GM21576 (cell line): ENCODE data around the gene LACTBL1.
"Not testable (repeated sequence)": the region's sequence is repeated elsewhere in the genome, so short reads cannot be mapped to it uniquely, and the experiment has no call there.

Experiments
- ATAC-seq: cut with Tn5 transposase; IDR thresholded peaks from one replicate; pipeline ENCODE4 v1.9.1; 2021; ENCODE audit warnings: mild to moderate bottlenecking, moderate library complexity; ENCODE audit not compliant: unreplicated experiment

LACTBL1 gene

DNA sequence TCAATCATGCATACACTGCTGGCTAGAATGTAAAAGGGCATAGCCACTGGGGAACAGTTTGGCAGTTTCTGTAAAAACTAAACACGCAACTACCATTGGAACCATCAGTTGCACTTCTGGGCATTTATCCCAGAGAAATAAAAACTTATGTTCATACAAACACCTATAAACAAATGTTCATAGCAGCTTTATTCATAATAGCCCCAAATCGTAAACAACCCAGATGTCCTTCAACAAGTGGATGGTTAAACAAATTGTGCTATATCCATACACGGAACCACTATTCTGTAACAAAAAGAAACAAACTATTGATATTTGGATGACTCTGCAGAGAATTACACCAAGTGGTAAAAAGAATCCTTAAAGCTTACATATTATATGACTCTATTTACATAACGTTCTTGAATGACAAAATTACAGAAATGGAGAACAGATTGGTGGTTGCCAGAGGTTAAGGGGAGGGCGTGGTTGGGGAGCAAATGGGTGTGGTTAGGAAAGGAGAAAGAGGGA lies 22.8 kb downstream of the LACTBL1 start:
- no peak for ATAC-seq

- not testable (repeated sequence) for ATAC-seq
These were observed 27.5 kb downstream of the LACTBL1 start for GRCh38 chr1:22945171-22945570.

GRCh38 chr1:22944346-22945055 lies 28.2 kb downstream of the LACTBL1 start:
- ATAC-seq = no peak

GRCh38 chr1:22941257-22941656 lies 31.4 kb downstream of the LACTBL1 start:
- ATAC-seq = no peak

GRCh38 chr1:22936681-22937080 lies 36.0 kb downstream of the LACTBL1 start:
- no peak for ATAC-seq

- no peak for ATAC-seq
These were observed 37.2 kb downstream of the LACTBL1 start for GRCh38 chr1:22935433-22935832.

- ATAC-seq = no peak
These were observed 39.7 kb downstream of the LACTBL1 start for GRCh38 chr1:22932803-22933470.

GRCh38 chr1:22930240-22930912 lies 42.3 kb downstream of the LACTBL1 start:
- no peak for ATAC-seq

DNA sequence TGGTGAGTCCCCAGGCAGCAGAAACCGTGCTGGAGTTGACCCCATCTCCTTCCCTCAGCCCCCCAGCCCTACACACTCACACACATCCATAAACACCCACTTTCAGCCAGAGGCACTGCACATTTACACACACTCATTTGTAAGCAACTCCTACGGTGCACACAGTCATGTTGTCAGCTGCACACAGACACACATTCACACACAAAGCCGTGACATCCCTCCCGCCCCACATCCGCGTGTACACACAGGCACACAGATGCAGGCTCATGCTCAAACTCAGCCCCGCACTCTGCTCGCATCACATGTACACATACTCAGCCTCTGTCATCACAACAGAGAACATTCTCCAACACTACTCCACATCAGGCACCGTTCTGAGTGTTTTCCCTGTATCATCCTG lies 47.6 kb downstream of the LACTBL1 start:
- ATAC-seq = no peak

DNA sequence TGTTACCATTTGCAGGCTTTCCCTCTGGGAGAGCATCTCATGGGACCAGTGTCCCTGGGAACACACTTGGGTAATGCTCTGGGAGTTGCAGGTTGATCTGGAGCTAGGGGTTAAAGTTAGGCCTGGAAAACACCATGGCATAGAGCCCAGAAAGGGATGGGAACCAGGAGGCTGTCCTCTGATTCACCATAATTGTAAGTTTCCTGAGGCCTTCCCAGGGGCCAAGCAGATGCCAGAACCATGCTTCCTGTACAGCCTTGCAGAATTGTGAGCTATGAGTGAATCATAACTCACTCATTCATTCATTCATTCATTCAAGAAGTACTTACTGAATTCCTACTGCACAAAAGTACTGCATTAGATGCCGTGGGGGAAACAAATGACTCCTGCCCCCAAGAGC lies 50.0 kb downstream of the LACTBL1 start:
- no peak for ATAC-seq

DNA sequence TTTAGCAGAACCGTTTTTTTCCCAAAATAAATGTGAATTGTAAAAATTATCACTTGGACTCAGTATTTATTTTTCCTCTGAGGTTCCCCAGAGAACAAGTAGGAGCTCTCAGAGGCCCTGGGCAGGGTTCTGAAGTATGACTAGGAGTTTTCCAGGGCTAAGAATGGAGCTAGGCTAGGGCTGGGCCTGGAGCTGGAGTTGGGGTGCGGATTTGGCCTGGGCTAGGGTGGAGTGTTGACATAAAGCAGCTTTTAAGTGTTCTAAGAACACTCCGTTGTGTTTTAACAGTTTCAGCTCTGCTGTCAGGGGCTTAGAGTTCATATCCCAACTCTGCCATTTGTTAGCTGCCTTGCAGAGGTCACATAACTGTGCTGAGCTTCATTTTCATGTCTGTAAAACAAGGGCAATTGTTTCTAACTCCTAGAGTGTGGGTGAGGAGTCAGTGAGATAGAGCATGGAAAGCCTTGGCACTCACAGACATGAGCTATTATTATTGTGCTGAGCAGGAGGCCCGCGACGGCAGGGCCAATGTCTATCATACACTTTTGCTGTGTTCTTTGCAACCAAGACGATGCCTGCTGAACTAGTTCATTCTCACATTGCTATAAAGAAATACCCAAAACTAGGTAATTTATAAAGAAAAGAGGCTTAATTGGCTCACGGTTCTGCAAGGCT lies 51.1 kb downstream of the LACTBL1 start:
- no peak for ATAC-seq

DNA sequence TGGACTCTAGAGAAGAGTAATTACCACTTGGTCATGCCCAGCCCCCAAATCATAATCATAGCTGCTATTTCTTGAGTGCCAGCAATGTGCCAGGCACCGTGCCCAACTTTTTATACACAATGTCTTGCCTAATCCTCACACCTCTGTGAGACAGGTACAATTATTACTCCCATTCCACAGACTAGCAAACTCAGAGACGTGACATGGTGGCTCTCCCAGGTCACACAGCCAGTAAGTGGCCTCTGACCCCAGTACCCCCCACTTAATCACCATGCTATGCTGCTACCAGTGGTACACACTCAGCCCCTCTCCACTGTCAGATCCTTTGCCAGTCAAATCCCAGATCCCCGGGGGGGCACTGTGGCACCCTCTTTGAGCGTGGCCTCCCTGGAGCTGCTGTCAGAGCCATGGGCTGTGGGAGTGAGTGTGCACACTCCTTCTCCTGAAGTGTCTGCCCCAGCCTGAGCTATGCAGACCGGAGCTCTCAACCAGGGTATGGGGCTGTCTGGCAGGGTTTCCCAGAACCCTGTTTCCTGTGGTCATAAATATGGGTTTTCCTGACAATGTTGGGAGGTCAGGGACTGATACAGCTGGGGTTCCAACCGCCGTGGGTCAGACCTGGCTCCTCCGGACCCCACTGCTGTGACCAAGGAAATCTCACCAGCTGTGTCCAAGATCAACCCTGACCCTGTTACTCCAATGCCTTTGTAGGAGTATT lies 51.8 kb downstream of the LACTBL1 start:
- no peak for ATAC-seq

GRCh38 chr1:22920026-22920733 lies 52.5 kb downstream of the LACTBL1 start:
- ATAC-seq = no peak

DNA sequence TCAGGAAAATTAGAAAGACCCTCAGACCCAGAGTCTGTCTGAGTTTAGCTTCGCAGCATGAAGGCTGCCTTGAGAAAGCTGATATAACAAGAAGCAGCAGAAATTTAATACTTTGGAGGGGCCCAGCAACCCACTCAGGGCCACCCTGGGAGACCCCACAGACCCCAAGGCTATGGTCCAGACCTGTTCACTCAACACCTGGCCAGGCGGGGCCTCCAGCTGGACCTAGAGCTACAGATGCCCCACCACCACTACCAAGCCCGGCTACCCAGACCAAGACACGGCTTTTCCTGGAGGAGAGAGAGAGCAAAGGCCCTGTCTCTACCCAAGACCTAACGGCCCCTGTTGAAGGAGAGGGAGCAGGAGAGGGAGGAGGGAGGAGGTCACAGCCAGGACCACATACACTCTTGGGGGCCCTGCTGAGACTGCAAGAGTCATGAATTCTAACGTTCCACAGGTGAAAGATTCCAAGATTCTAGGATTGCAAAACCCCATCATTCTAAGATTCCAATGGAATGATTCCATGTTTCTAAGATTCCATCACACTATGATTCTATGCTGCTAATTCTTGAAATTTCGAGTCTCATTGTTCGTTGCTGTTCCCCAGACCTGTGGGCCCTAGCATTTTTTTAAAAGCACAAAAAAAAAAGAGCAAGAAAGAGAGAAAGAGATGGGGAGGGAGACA lies 53.2 kb downstream of the LACTBL1 start:
- no peak for ATAC-seq

GRCh38 chr1:22918644-22919043 lies 54.0 kb downstream of the LACTBL1 start:
- ATAC-seq = no peak

GRCh38 chr1:22917989-22918388 lies 54.7 kb downstream of the LACTBL1 start:
- no peak for ATAC-seq

- no peak for ATAC-seq
These were observed 56.2 kb downstream of the LACTBL1 start for GRCh38 chr1:22916471-22916820.

- no peak for ATAC-seq
These were observed 56.7 kb downstream of the LACTBL1 start for GRCh38 chr1:22915816-22916470.

DNA sequence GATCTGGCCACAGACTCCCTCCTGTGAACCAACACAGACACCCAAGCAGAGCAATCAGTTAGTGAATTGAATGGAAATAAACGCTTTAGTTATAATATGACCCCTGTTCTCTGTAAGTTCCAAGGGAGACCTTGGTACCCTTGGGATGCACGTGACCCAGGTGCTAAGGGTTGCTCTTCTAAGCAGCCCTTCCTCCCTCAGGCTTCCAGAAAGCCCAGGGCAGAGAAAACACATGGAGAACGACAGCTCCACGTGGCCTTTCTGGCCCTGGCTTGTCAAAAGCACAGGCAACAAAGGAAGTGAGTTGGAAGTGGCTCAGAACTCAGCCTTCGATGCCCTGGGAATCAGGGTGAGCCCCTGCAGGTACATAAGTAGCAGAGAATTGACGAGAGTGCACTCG lies 57.4 kb downstream of the LACTBL1 start:
- ATAC-seq = no peak
